Lower lobe of right lung (tissue), 2 donors: ENCODE results near the gene IL37. TPM values are rescaled to one million over a fixed set of nuclear protein-coding genes. Genes with fewer than 3 reads are reported as not detected.
"Not testable (repeated sequence)": the region's sequence is repeated elsewhere in the genome, so short reads cannot be mapped to it uniquely, and the experiment has no call there.

Experiments used
- ATAC-seq, 2 donors: fragments of 200-7000 bp; cut with Tn5 transposase; one replicate each; pipeline ENCODE4 v1.9.1; 2020 to 2022; ENCODE audit warnings: mild to moderate bottlenecking in 2 of 2, moderate library complexity in 2 of 2
- DNase-seq: peaks from one replicate; pipeline ENCODE4 v3.0.0-alpha.2; 2020
- H3K27ac ChIP-seq: fragments of 200-600 bp; one replicate; pipeline ENCODE4 v1.8.0; 2022
- H3K27me3 ChIP-seq: fragments of 200-600 bp; one replicate; pipeline ENCODE4 v1.8.0; 2022; ENCODE audit warnings: low read depth
- H3K36me3 ChIP-seq: fragments of 200-600 bp; one replicate; pipeline ENCODE4 v1.8.0; 2022; ENCODE audit warnings: mild to moderate bottlenecking
- H3K4me1 ChIP-seq: fragments of 200-600 bp; one replicate; pipeline ENCODE4 v1.8.0; 2022
- H3K4me3 ChIP-seq: fragments of 200-600 bp; one replicate; pipeline ENCODE4 v1.8.0; 2022; ENCODE audit warnings: mild to moderate bottlenecking
- H3K9me3 ChIP-seq: fragments of 200-600 bp; one replicate; pipeline ENCODE4 v1.8.0; 2022
- intact Hi-C: fragments of 100-400 bp; cut with DNase I; formaldehyde crosslinking; loops from one replicate; pipeline ENCODE4 v1.11.0; 2022
- total RNA-seq: library from RNA; stranded (reverse); fragmentation: NEBNext Ultra II Directional; extraction: Animal tissue kit (Norgen Biotek cat#: 25700); gene quantifications from one replicate; pipeline ENCODE4 v1.2.1, GENCODE V29; 2021
- TF ChIP-seq, protein P1 (sequence below): fragments of 200-600 bp; IDR thresholded peaks from one replicate; pipeline ENCODE4 v1.8.0; 2022; ENCODE audit warnings: antibody characterized with exemption, mild to moderate bottlenecking
- donor health status: DM: no; HTN: yes; CAD: no; lungs with severe emphysema.

Gene IL37
- total RNA-seq, 1 donor from 2014 or later: not detected

DNA sequence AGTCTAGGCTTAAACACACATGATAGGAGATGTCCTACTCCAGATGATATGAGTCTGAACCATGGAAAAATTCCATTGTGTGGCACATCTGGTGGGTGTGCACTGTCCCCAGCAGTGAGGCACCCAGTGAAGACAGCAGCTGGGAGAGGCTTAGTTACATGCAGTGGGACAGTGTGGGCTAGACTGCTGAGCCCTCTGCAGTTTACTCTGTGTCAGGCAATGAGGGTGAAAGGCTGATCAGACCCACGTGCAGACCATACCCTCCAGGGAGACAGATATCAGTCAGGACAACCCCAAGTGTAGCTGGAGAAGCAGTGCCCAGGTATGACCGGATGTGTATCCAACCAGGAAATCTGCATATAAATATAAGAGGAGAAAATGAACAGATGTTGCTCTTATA is 13.4 kb downstream of the IL37 start:
- Histone ChIP-seq H3K9me3 (no peaks in the 10 kb centered on the region), H3K36me3 (no peaks in the 10 kb centered on the region), H3K27me3 (no peaks in the 10 kb centered on the region), H3K27ac (no peak overlapping the region), H3K4me3 (no peak overlapping the region), H3K4me1 (no peaks in the 10 kb centered on the region)
- intact Hi-C loops: no loop called here
- TF ChIP-seq, protein P1, sequence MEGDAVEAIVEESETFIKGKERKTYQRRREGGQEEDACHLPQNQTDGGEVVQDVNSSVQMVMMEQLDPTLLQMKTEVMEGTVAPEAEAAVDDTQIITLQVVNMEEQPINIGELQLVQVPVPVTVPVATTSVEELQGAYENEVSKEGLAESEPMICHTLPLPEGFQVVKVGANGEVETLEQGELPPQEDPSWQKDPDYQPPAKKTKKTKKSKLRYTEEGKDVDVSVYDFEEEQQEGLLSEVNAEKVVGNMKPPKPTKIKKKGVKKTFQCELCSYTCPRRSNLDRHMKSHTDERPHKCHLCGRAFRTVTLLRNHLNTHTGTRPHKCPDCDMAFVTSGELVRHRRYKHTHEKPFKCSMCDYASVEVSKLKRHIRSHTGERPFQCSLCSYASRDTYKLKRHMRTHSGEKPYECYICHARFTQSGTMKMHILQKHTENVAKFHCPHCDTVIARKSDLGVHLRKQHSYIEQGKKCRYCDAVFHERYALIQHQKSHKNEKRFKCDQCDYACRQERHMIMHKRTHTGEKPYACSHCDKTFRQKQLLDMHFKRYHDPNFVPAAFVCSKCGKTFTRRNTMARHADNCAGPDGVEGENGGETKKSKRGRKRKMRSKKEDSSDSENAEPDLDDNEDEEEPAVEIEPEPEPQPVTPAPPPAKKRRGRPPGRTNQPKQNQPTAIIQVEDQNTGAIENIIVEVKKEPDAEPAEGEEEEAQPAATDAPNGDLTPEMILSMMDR: no peak
- ATAC-seq (peak in 1 of 2 donors; percentile 41), DNase-seq (no peak)

DNA sequence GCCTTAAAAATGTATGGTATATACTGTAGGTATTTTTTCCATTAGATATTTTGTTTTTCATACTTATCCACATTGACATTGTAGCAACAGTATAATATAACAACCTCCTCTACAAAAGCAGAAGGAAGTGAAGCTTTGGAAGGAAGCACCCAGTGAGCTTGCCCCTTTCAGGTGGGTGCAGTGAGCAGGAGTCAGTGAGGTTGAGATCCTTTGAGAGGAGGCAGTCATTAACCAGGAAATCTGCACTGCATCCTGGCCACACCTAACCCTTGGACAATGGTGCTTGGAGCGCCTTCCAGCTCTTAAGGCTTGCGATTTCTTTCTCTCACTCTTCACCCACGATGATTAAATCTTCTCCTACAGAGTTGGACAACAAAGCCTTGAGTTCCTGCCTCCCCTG is 13.9 kb downstream of the IL37 start:
- Histone ChIP-seq H3K36me3 (no peaks in the 10 kb centered on the region), H3K4me3 (no peak overlapping the region), H3K27ac (no peak overlapping the region), H3K9me3 (no peaks in the 10 kb centered on the region), H3K4me1 (no peaks in the 10 kb centered on the region), H3K27me3 (no peaks in the 10 kb centered on the region)
- DNase-seq (no peak), ATAC-seq (peak; percentile 63 to 64)
- intact Hi-C loops: no loop called here
- TF ChIP-seq, protein P1: no peak

DNA sequence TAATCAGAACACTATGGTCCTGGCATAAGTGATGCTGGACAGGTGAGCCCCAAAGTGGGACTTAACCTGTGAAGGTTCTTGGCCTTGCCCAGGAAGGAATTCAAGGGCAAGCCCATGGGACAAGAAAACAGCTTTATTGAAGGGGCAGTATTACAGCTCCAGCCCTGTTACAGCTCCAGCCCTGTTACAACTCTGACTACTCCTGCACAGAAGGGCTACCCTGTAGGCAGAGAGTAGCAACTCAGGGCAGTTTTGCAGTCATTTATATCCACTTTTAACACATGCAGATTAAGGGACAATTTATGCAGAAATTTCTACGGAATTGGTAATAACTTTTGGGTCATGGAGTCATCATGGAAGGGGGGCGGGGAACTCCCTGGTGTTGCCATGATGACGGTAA is 15.7 kb downstream of the IL37 start:
- Histone ChIP-seq H3K27ac (no peak overlapping the region), H3K4me1 (no peaks in the 10 kb centered on the region), H3K36me3 (no peaks in the 10 kb centered on the region), H3K27me3 (no peaks in the 10 kb centered on the region), H3K9me3 (no peaks in the 10 kb centered on the region), H3K4me3 (no peak overlapping the region)
- intact Hi-C loops: no loop called here
- TF ChIP-seq, protein P1: no peak
- no peak for DNase-seq
- no peak for ATAC-seq

DNA sequence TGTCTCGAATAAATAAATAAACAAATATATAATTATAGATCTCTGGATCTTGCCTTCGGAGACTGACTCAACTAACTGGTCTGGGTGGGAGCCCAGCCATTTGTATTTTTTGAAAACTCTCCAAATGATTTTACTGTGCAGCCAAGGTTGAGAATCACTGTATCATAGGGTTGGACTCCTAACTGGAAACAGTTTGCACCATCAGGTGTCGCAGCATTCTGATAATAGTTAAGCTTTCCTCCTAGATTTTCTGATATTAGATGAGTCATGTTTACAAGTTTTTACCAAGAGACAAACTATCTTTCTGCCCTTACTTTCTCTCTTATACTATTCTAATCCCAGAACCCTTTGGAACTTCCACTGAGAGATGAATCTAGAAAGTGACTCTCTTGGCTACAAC is 16.8 kb downstream of the IL37 start:
- no peak overlapping the region for H3K4me3 ChIP-seq
- TF ChIP-seq, protein P1: no peak
- H3K27me3 ChIP-seq: no peaks in the 10 kb centered on the region
- no peak for DNase-seq
- H3K27ac ChIP-seq: no peak overlapping the region
- intact Hi-C loops: no loop called here
- H3K4me1 ChIP-seq: no peaks in the 10 kb centered on the region
- no peaks in the 10 kb centered on the region for H3K9me3 ChIP-seq
- ATAC-seq: no peak
- H3K36me3 ChIP-seq: no peaks in the 10 kb centered on the region

DNA sequence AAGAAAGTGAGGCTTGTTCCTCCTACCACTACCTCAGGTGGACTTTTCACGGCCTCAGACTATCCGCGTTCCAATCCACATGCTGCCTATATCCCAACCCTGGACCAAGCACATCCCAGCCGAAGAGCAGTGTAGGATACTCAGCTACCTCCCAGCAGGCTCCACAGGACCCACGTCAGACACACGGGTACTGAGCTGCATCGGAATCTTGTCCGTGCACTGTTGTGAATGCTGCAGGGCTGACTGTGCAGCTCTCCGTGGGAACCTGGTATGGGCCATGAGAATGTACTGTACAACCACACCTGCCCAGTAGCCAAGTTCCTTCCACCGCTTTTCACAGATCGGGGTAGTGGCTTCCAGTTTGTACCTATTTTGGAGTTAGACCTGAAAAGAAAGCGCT is 22.3 kb downstream of the IL37 start:
- H3K27ac ChIP-seq: no peak overlapping the region
- H3K36me3 ChIP-seq: no peaks in the 10 kb centered on the region
- TF ChIP-seq, protein P1: no peak
- no peak overlapping the region for H3K4me3 ChIP-seq
- no peaks in the 10 kb centered on the region for H3K4me1 ChIP-seq
- DNase-seq: no peak
- no peak for ATAC-seq
- intact Hi-C loops: no loop called here
- no peaks in the 10 kb centered on the region for H3K9me3 ChIP-seq
- H3K27me3 ChIP-seq: no peaks in the 10 kb centered on the region

DNA sequence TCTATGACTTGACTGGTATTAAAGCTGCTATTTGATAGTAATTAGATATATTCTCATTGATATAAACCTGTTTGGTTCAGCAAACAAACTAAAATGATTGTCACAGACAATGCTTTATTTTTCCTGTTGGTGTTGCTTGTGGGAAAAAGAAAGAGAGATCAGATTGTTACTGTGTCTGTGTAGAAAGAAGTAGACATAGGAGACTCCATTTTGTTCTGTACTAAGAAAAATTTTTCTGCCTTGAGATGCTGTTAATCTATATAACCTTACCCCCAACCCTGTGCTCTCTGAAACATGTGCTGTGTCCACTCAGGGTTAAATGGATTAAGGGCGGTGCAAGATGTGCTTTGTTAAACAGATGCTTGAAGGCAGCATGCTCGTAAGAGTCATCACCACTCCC is 23.2 kb downstream of the IL37 start:
- H3K36me3 ChIP-seq, DNase-seq, H3K4me1 ChIP-seq, H3K27me3 ChIP-seq, ATAC-seq, H3K27ac ChIP-seq, H3K9me3 ChIP-seq, H3K4me3 ChIP-seq, intact Hi-C loops: not testable (repeated sequence)
